HCT116 (cell line): ENCODE data around the gene SPACA9. TPM values are rescaled to one million over a fixed set of nuclear protein-coding genes. Genes with fewer than 3 reads are reported as not detected.

Experiments
- ATAC-seq: fragments of 200-7000 bp; cut with Tn5 transposase; 2 replicates; pipeline ENCODE4 v1.9.1; 2020; ENCODE audit warnings: mild to moderate bottlenecking, moderate library complexity
- BruUV-seq: library from RNA; stranded (reverse); fragments of 400-500 nt; replicated peaks from 2 replicates; lab custom pipeline; 2021; lab: Mats Ljungman, UMichigan
- CTCF ChIA-PET: fragments of 300-600 bp; sonication (Branson Sonifier 250); formaldehyde crosslinking; loops from one replicate; lab custom pipeline; 2021; ENCODE audit warnings: antibody characterized with exemption; lab: Charles Lee
- POLR2A ChIA-PET: fragments of 300-600, 350-600 bp; sonication (Branson Sonifier 250); formaldehyde crosslinking; loops from one replicate; lab custom pipeline; 2021; ENCODE audit warnings: antibody characterized with exemption; lab: Charles Lee
- RAD21 ChIA-PET, 2 experiments: fragments of 300-600 bp; sonication (Branson Sonifier 250); formaldehyde crosslinking; loops; one replicate each; lab custom pipeline; 2023; ENCODE audit warnings: low total read pairs in 2 of 2; ENCODE audit not compliant: uncharacterized antibody in 2 of 2, unreplicated experiment in 2 of 2, low non-redundant PET in 1 of 2; lab: Charles Lee
- DNase-seq: peaks from one replicate; pipeline ENCODE4 v3.0.0-alpha.2; 2010; ENCODE audit warnings: low read depth, low spot score
- H2AFZ ChIP-seq: fragments of 200-600 bp; shearing (Covaris generic), sonication (generic); 2 replicates; pipeline ENCODE4 v1.6.1; 2017; ENCODE audit warnings: low read depth, mixed run types, mixed read lengths, antibody characterized with exemption, low read length; ENCODE audit not compliant: poor library complexity, severe bottlenecking
- H3K27ac ChIP-seq: 2 replicates; pipeline ENCODE4 v1.5.1; 2012; ENCODE audit warnings: low read depth, low read length
- H3K27me3 ChIP-seq: fragments of 200-600 bp; sonication (generic); 2 replicates; pipeline ENCODE4 v1.6.1; 2016; ENCODE audit warnings: mixed run types, low read length, mixed read lengths; ENCODE audit not compliant: insufficient read depth
- H3K36me3 ChIP-seq, 2 experiments: fragments of 200-500 bp in 1 of 2; fragments of 200-600 bp in 1 of 2; sonication (Bioruptor generic) in 1 of 2; sonication (generic) in 1 of 2; 2 replicates each; pipeline versions ENCODE4 v1.5.1 to v1.6.1; 2014 to 2016; ENCODE audit warnings: low read length in 2 of 2, inconsistent platforms in 1 of 2, mixed read lengths in 1 of 2, mixed run types in 1 of 2; ENCODE audit not compliant: insufficient read depth in 2 of 2, control insufficient read depth in 1 of 2
- H3K4me1 ChIP-seq, 2 experiments: fragments of 200-600 bp in 1 of 2; sonication (generic) in 1 of 2; 2 replicates each; pipeline versions ENCODE4 v1.5.1 to v1.6.1; 2012 to 2017; ENCODE audit warnings: low read length in 2 of 2, inconsistent platforms in 1 of 2, mild to moderate bottlenecking in 1 of 2, mixed read lengths in 1 of 2, mixed run types in 1 of 2, moderate library complexity in 1 of 2; ENCODE audit not compliant: insufficient read depth in 2 of 2, control insufficient read depth in 1 of 2
- H3K4me2 ChIP-seq: fragments of 200-600 bp; sonication (generic); 2 replicates; pipeline ENCODE4 v1.6.1; 2017; ENCODE audit warnings: mixed run types, low read length, mixed read lengths
- H3K4me3 ChIP-seq, 2 experiments: fragments of 200-600 bp in 1 of 2; sonication (generic) in 1 of 2; replicated peaks in 1 of 2; 2 replicates each; pipeline ENCODE4 v1.5.1; 2011 to 2016; ENCODE audit warnings: low read length in 2 of 2, control low read depth in 1 of 2, low read depth in 1 of 2, mild to moderate bottlenecking in 1 of 2, mixed read lengths in 1 of 2, mixed run types in 1 of 2
- H3K79me2 ChIP-seq: fragments of 200-600 bp; sonication (generic); 2 replicates; pipeline ENCODE4 v1.6.1; 2017; ENCODE audit warnings: mild to moderate bottlenecking, mixed run types, low read length, moderate library complexity, mixed read lengths; ENCODE audit not compliant: insufficient read depth
- H3K9ac ChIP-seq: fragments of 200-600 bp; sonication (generic); 2 replicates; pipeline ENCODE4 v1.6.1; 2016; ENCODE audit warnings: low read length, mixed read lengths
- H3K9me2 ChIP-seq: fragments of 200-600 bp; sonication (generic), shearing (Covaris generic); 2 replicates; pipeline ENCODE4 v1.6.1; 2017; ENCODE audit warnings: mixed run types, mild to moderate bottlenecking, moderate library complexity; ENCODE audit not compliant: insufficient read depth
- H3K9me3 ChIP-seq, 2 experiments: fragments of 200-500 bp in 1 of 2; fragments of 200-600 bp in 1 of 2; sonication (Bioruptor generic) in 1 of 2; sonication (generic) in 1 of 2; 2 replicates each; pipeline ENCODE4 v1.6.1; 2014 to 2017; ENCODE audit warnings: low read length in 2 of 2, mixed read lengths in 2 of 2, inconsistent platforms in 1 of 2, low read depth in 1 of 2, mild to moderate bottlenecking in 1 of 2, mixed run types in 1 of 2, moderate library complexity in 1 of 2; ENCODE audit not compliant: control insufficient read depth in 1 of 2, insufficient read depth in 1 of 2
- H4K20me1 ChIP-seq: fragments of 200-600 bp; sonication (generic), shearing (Covaris generic); 2 replicates; pipeline ENCODE4 v1.6.1; 2017; ENCODE audit warnings: mixed run types, mild to moderate bottlenecking, moderate library complexity; ENCODE audit not compliant: insufficient read depth
- EGR1 ChIP-seq: IDR thresholded peaks from 2 replicates; pipeline ENCODE4 v1.6.1; 2012; ENCODE audit warnings: low read depth
- ELF1 ChIP-seq: IDR thresholded peaks from 2 replicates; pipeline ENCODE4 v1.6.1; 2012; ENCODE audit warnings: low read depth, borderline replicate concordance
- EZH2phosphoT487 ChIP-seq: fragments of 200-600 bp; IDR thresholded peaks from 2 replicates; pipeline ENCODE4 v1.6.1; 2018; ENCODE audit warnings: antibody characterized with exemption, borderline replicate concordance
- POLR2A ChIP-seq: IDR thresholded peaks from 2 replicates; pipeline ENCODE4 v1.7.0; 2011; ENCODE audit warnings: borderline replicate concordance; ENCODE audit not compliant: insufficient read depth, insufficient read length; ENCODE audit errors: extremely low read depth
- REST ChIP-seq: IDR thresholded peaks from 2 replicates; pipeline ENCODE4 v1.6.1; 2012; ENCODE audit warnings: low read depth
- SIN3A ChIP-seq: IDR thresholded peaks from 2 replicates; pipeline ENCODE4 v1.6.1; 2012; ENCODE audit warnings: low read depth
- ZFX ChIP-seq: fragments of 450-650 bp; IDR thresholded peaks from 2 replicates; pipeline ENCODE4 v1.6.1; 2017
- ZNF274 ChIP-seq: fragments of 200-500 bp; sonication (Bioruptor generic); IDR thresholded peaks from 2 replicates; pipeline ENCODE4 v1.6.1; 2014; ENCODE audit warnings: mild to moderate bottlenecking, low read depth, low read length, inconsistent platforms
- intact Hi-C: fragments of 100-400 bp; cut with micrococcal nuclease; formaldehyde crosslinking; loops from 2 replicates; pipeline ENCODE4 v1.10.0; 2022
- total RNA-seq: library from RNA; stranded (reverse); gene quantifications from one replicate; pipeline ENCODE4 v1.2.1, GENCODE V29; 2021; ENCODE audit not compliant: unreplicated experiment
- TF ChIP-seq, protein P1 (sequence below): IDR thresholded peaks from 2 replicates; pipeline ENCODE4 v1.6.1; 2011; ENCODE audit warnings: mild to moderate bottlenecking, low read length, moderate library complexity; ENCODE audit not compliant: insufficient replicate concordance; ENCODE audit errors: extremely low read depth

SPACA9 gene
- total RNA-seq, 1 experiment from 2014 or later: 8.0 TPM

DNA sequence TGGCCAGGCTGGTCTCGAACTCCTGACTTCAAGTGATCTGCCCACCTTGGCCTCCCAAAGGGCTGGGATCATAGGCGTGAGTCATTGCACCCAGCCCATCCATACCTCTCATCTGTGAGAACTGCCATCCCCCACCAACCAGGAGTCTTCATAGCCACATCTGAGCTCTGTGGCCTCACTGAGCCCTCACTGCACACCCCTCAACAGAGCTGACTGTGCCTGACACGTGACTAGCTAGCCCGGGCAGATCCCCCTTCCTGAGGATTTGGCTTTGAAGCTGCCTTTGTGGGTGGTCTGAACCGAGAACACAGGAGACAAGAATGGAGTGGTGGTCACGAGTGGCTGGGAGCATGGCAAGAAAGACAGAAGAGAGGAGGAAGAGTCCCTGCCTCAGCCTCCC, 16.2 kb upstream of the SPACA9 start:
- no TSS peak for BruUV-seq
- Histone ChIP-seq H3K9me3 (no peaks in the 10 kb centered on the region), H3K79me2 (no peaks in the 10 kb centered on the region), H2AFZ (no peak overlapping the region), H3K27me3 (peaks cover 7% of the 10 kb centered on the region; the same call in 1 of the 2 replicates), H3K4me1 (peaks cover 8 to 11% of the 10 kb centered on the region in 2 experiments), H3K4me3 (no peak overlapping the region), H4K20me1 (no peaks in the 10 kb centered on the region), H3K9me2 (no peaks in the 10 kb centered on the region), H3K36me3 (no peaks in the 10 kb centered on the region), H3K27ac (no peak overlapping the region), H3K9ac (no peak overlapping the region), H3K4me2 (no peak overlapping the region)
- POLR2A ChIA-PET: no interaction called here
- RAD21 ChIA-PET: no interaction called here
- CTCF ChIA-PET: no interaction called here
- TF ChIP-seq ZNF274: no peak
- no peak for TF ChIP-seq ELF1
- no peak for TF ChIP-seq EZH2phosphoT487
- no peak for TF ChIP-seq REST
- TF ChIP-seq POLR2A: no peak
- TF ChIP-seq SIN3A: no peak
- TF ChIP-seq, protein P1, sequence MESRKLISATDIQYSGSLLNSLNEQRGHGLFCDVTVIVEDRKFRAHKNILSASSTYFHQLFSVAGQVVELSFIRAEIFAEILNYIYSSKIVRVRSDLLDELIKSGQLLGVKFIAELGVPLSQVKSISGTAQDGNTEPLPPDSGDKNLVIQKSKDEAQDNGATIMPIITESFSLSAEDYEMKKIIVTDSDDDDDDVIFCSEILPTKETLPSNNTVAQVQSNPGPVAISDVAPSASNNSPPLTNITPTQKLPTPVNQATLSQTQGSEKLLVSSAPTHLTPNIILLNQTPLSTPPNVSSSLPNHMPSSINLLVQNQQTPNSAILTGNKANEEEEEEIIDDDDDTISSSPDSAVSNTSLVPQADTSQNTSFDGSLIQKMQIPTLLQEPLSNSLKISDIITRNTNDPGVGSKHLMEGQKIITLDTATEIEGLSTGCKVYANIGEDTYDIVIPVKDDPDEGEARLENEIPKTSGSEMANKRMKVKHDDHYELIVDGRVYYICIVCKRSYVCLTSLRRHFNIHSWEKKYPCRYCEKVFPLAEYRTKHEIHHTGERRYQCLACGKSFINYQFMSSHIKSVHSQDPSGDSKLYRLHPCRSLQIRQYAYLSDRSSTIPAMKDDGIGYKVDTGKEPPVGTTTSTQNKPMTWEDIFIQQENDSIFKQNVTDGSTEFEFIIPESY: no peak
- no peak for TF ChIP-seq ZFX
- no peak for TF ChIP-seq EGR1
- intact Hi-C loops: no loop called here
- DNase-seq (no peak), ATAC-seq (no peak)
